ENCODE results near the gene MIAT.

GRCh38 chr22:26680485-26680884 is 23.1 kb downstream of the MIAT start:
- TF ChIP-seq FOXP2 (optimal IDR thresholded peaks at IDR 0.05; ENCODE audit: control extremely low read depth, extremely low read length, insufficient read depth) (no peak), EZH2 (IDR thresholded peaks at IDR 0.05) (no peak), POLR2AphosphoS5 (IDR thresholded peaks at IDR 0.05; ENCODE audit: borderline replicate concordance, low read depth, low read length) (no peak)
